ENCODE measurements around the gene ERC2.

- no peak for TF ChIP-seq RARB (CRISPR knock-in tag; IDR thresholded peaks at IDR 0.05)
- no peak for TF ChIP-seq ZC3H10 (CRISPR knock-in tag; IDR thresholded peaks at IDR 0.05)
- no peak for TF ChIP-seq ZNF8 (CRISPR knock-in tag; IDR thresholded peaks at IDR 0.05)
- no peak for TF ChIP-seq ARNTL (CRISPR knock-in tag; IDR thresholded peaks at IDR 0.05; ENCODE audit: borderline replicate concordance, low read depth)
Measured at GRCh38 chr3:55676643-55677042, 791.6 kb downstream of the ERC2 start.

Data from SK-N-SH treated with all-trans-retinoic acid at 6 μM for 48 hours (cell line).